ENCODE results near the gene PDE1A. TPM values are rescaled to one million over a fixed set of nuclear protein-coding genes. Genes with fewer than 3 reads are reported as not detected.

PDE1A gene
- total RNA-seq = 51.0 TPM

- DNase-seq (ENCODE audit: low spot score in 2 of 2) (no peak), FAIRE-seq (no peak)
Observed at GRCh38 chr2:182426918-182427240, at the start of gene PDE1A. Gene PDE1A, minus strand, starts transcription at chr2:182427036.

- FAIRE-seq = no peak
Observed at GRCh38 chr2:182473635-182474034, 46.8 kb upstream of the PDE1A start.

GRCh38 chr2:182463760-182464159 is 36.9 kb upstream of the PDE1A start:
- FAIRE-seq (no peak), DNase-seq (ENCODE audit: low spot score in 2 of 2) (no peak)

More at GRCh38 chr2:182473635-182474034, 46.8 kb upstream of the PDE1A start:
- no peak for DNase-seq (ENCODE audit: low spot score in 2 of 2)

GRCh38 chr2:182456784-182457183 is 29.9 kb upstream of the PDE1A start:
- FAIRE-seq (no peak), DNase-seq (ENCODE audit: low spot score in 2 of 2) (no peak)

- no peak for DNase-seq (ENCODE audit: low spot score in 2 of 2)
- FAIRE-seq = no peak
Observed at GRCh38 chr2:182452456-182452990, 25.7 kb upstream of the PDE1A start.

- FAIRE-seq = no peak
Observed at GRCh38 chr2:182448371-182448770, 21.5 kb upstream of the PDE1A start.

GRCh38 chr2:182447863-182448262 is 21.0 kb upstream of the PDE1A start:
- FAIRE-seq = no peak

More at GRCh38 chr2:182448371-182448770, 21.5 kb upstream of the PDE1A start:
- no peak for DNase-seq (ENCODE audit: low spot score in 2 of 2)

GRCh38 chr2:182447163-182447562 is 20.3 kb upstream of the PDE1A start:
- no peak for DNase-seq (ENCODE audit: low spot score in 2 of 2)
- FAIRE-seq = no peak

More at GRCh38 chr2:182447863-182448262, 21.0 kb upstream of the PDE1A start:
- DNase-seq (ENCODE audit: low spot score in 2 of 2) = no peak

- DNase-seq (ENCODE audit: low spot score in 2 of 2) = no peak
- FAIRE-seq = no peak
Observed at GRCh38 chr2:182446087-182446486, 19.3 kb upstream of the PDE1A start.

- no peak for DNase-seq (ENCODE audit: low spot score in 2 of 2)
- no peak for FAIRE-seq
Observed at GRCh38 chr2:182445391-182445965, 18.6 kb upstream of the PDE1A start.

GRCh38 chr2:182444806-182445205 is 18.0 kb upstream of the PDE1A start:
- DNase-seq (ENCODE audit: low spot score in 2 of 2) (no peak), FAIRE-seq (no peak)

GRCh38 chr2:182444170-182444569 is 17.3 kb upstream of the PDE1A start:
- DNase-seq (ENCODE audit: low spot score in 2 of 2) (no peak), FAIRE-seq (no peak)

- no peak for FAIRE-seq
- DNase-seq (ENCODE audit: low spot score in 2 of 2) = no peak
Observed at GRCh38 chr2:182436252-182436651, 9.4 kb upstream of the PDE1A start.

- DNase-seq (ENCODE audit: low spot score in 2 of 2) (no peak), FAIRE-seq (no peak)
Observed at GRCh38 chr2:182435754-182436153, 8.9 kb upstream of the PDE1A start.

GRCh38 chr2:182432051-182432450 is 5.2 kb upstream of the PDE1A start:
- DNase-seq (ENCODE audit: low spot score in 2 of 2) (no peak), FAIRE-seq (no peak)

- FAIRE-seq (no peak), DNase-seq (ENCODE audit: low spot score in 2 of 2) (no peak)
Observed at GRCh38 chr2:182428476-182428875, 1.6 kb upstream of the PDE1A start.

GRCh38 chr2:182426082-182426917 is 536 bp downstream of the PDE1A start:
- no peak for DNase-seq (ENCODE audit: low spot score in 2 of 2)
- FAIRE-seq = no peak

GRCh38 chr2:182422864-182423263 is 4.0 kb downstream of the PDE1A start:
- no peak for DNase-seq (ENCODE audit: low spot score in 2 of 2)
- FAIRE-seq = no peak

- FAIRE-seq = no peak
- DNase-seq (ENCODE audit: low spot score in 2 of 2) = no peak
Observed at GRCh38 chr2:182420669-182421068, 6.2 kb downstream of the PDE1A start.

- no peak for FAIRE-seq
- no peak for DNase-seq (ENCODE audit: low spot score in 2 of 2)
Observed at GRCh38 chr2:182416861-182417260, 10.0 kb downstream of the PDE1A start.

- DNase-seq (ENCODE audit: low spot score in 2 of 2) (no peak), FAIRE-seq (no peak)
Observed at GRCh38 chr2:182416191-182416590, 10.6 kb downstream of the PDE1A start.

GRCh38 chr2:182415771-182416170 is 11.1 kb downstream of the PDE1A start:
- FAIRE-seq = no peak
- DNase-seq (ENCODE audit: low spot score in 2 of 2) = no peak

Measured in frontal cortex (tissue), 4 donors.